Sigmoid colon (tissue), 4 donors: ENCODE results near the gene ERVFRD-1.

ENCODE experiments used
- CTCF ChIP-seq, 4 experiments: fragments of 450-650 bp in 3 of 4; fragments of 200-600 bp in 1 of 4; IDR thresholded peaks; one replicate each; pipeline ENCODE4 v1.5.1; 2016 to 2019; ENCODE audit warnings: antibody characterized with exemption in 4 of 4, mild to moderate bottlenecking in 3 of 4, moderate library complexity in 2 of 4
- EP300 ChIP-seq, 4 donors: sonication (generic); formaldehyde crosslinking; IDR thresholded peaks; one replicate each; pipeline ENCODE4 v1.6.1; 2017; ENCODE audit warnings: antibody characterized with exemption in 4 of 4
- POLR2A ChIP-seq, 2 donors: fragments of 450-650 bp; IDR thresholded peaks; one replicate each; pipeline ENCODE4 v1.6.1; 2016; ENCODE audit warnings: antibody characterized with exemption in 2 of 2, mild to moderate bottlenecking in 2 of 2, moderate library complexity in 2 of 2

GRCh38 chr6:11083491-11083890, 28.0 kb downstream of the ERVFRD-1 start:
- no peak for TF ChIP-seq POLR2A (IDR thresholded peaks at IDR 0.05)
- TF ChIP-seq EP300 (IDR thresholded peaks at IDR 0.05) = no peak
- TF ChIP-seq CTCF (IDR thresholded peaks at IDR 0.05) = no peak
